GM12801 (cell line): ENCODE measurements around the gene SEMA5A.

Experiments
- TF ChIP-seq, protein P1 (sequence below): IDR thresholded peaks from one replicate; pipeline ENCODE4 v1.5.1; 2011; ENCODE audit warnings: control low read depth; ENCODE audit not compliant: insufficient read length; ENCODE audit errors: extremely low read depth

SEMA5A gene

DNA sequence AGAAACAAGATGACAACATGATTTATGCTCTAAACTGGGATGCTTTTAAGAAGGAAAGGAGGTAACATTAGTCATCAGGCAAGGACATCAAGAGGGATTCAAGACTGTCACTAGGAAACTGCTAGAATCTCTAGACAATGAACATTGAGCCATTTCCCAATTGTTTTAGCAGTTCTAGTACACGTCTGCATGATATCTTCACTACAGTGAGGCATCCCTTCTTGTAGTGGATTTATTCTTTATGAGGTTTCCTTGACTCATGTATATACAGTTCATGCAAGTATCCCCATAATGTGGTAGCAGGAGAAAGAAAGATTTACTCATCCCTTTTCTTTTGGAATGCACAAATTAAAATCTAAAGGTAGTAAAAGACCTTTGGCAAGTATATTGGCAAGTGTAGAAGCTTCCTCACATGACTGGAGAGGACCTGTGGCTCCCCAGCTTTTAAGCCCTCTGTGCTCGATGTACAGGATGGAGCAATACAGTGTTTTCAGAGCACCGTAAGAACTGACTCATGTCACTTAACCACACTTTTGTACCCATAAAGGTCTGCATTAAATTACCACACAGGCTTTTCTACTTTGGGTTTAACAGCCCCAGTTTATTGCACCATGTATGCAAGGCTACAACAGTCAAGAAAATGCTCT lies 335.9 kb downstream of the SEMA5A start:
- TF ChIP-seq, protein P1, sequence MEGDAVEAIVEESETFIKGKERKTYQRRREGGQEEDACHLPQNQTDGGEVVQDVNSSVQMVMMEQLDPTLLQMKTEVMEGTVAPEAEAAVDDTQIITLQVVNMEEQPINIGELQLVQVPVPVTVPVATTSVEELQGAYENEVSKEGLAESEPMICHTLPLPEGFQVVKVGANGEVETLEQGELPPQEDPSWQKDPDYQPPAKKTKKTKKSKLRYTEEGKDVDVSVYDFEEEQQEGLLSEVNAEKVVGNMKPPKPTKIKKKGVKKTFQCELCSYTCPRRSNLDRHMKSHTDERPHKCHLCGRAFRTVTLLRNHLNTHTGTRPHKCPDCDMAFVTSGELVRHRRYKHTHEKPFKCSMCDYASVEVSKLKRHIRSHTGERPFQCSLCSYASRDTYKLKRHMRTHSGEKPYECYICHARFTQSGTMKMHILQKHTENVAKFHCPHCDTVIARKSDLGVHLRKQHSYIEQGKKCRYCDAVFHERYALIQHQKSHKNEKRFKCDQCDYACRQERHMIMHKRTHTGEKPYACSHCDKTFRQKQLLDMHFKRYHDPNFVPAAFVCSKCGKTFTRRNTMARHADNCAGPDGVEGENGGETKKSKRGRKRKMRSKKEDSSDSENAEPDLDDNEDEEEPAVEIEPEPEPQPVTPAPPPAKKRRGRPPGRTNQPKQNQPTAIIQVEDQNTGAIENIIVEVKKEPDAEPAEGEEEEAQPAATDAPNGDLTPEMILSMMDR: no peak

DNA sequence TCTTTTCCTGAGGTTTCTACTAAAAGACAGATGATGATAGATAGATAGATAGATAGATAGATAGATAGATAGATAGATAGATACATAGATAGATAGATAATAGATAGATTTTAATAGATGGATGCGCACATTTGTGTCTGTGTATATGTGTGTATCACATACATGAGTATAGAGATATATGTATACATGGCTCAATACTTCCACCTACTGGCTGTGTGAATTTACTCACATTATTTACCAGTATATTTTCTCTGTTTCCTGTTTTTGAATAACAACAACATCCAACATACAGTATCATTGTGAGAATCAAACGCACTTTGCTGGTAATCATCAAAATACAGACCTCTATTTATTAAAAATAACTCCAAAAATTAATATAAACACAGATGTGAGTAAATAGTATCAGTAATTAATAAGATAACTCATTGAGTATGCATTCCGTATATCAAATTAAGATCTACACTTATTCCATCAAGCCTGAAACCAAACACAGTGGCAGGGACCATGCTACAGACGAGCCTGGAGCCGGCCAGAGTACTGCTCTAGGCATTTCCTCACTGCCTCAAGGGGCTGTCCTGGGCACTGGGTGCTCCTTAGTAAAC lies 338.0 kb downstream of the SEMA5A start:
- TF ChIP-seq, protein P1: no peak

DNA sequence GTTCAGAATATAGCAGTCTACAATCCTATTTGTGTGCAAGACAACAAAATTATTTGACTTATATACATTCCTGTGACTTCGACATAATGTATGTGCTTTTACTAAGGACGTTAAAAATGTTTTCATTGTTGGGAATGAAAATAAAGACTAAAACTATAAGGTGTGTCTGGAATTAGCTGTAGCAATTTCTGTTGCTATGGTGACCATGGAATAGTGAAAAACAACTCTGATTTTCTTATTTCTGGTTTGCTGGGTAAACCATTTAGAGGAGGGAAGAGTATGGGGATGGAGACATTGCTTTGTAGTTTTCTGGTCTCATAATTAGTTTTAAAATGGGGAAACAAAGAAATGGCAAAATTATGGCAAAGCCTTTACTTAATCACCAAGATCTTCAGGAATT lies 343.2 kb downstream of the SEMA5A start:
- TF ChIP-seq, protein P1: no peak

DNA sequence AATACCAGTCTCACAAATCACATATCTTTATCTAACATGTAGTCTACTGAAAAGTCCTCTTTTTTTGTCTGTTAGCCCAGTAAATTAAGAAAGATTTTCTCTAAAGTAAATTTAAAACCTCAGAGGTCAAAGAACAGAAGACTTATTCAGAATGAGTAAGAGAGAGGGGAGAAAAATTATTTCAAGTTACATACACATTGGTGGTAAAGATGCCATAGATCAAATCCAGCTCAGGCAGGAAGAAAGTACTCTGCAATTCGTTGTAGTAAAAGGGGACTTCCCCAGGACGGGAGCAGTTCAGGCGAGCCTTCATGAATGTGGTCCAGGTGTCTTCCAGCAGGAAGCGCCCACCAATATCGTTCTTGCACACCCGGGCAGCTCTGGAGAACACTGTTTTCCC lies 344.1 kb downstream of the SEMA5A start:
- TF ChIP-seq, protein P1: no peak

DNA sequence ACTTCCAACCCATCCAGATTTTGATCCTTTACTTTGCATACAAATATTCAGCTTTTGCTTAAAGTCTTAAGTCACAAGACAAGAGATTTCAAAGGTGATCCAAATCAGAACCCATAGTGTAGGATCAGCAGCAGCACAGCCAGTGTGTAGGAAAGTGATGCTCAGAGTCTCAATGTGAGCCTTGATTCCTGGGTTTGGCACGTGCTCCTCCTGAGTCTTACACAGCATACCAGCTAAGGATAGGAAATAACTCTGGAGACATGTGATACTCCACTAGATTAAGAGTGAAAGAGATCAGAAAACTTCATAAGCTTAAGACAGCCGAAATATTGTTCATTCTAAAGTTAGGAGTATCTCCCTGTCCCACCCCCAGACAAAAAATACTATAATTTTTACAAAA lies 344.9 kb downstream of the SEMA5A start:
- TF ChIP-seq, protein P1: no peak

DNA sequence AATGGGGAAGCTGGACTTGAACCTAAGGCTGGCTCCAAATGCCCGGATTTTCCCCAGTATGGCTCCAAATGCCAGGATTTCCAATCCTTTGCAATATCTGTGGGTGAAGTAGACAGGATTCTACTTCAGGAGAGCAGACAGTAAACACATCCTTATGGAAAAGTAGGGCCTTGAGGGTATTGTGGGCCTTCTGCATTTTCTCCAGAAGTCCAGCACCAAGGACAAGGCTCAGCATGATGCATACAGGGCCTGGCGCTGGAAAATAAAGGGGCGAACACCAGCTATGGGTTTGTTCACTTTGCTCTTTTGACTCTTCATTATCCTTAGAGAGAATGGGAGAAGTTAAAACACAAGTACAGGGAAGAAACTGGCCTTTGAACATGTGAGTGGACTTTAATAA lies 347.5 kb downstream of the SEMA5A start:
- TF ChIP-seq, protein P1: no peak

DNA sequence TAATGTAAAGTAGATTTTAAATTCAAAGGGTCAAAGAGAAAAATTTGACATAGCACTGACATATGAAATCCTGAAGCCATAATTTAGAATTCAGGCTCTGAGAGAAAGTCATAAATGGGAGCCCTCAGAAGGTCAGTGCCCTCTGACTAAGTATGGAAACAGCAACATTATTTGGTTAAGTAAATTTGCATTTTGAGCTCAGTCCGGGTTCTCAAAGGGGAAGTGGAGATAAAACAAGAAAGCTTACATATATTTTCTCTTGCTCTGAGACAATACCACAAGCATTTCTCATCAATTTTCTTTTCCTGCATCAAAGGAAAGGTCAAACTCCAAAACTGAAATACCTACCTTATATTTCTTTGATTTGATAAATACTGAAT lies 348.0 kb downstream of the SEMA5A start:
- TF ChIP-seq, protein P1: no peak
